RWPE1 (cell line): Measurements from ENCODE around the gene UBAP1.
"Not testable (repeated sequence)": the region's sequence is repeated elsewhere in the genome, so short reads cannot be mapped to it uniquely, and the experiment has no call there.

Experiments used
- CTCF ChIA-PET: fragments of 350-600 bp; sonication (Branson Sonifier 250); formaldehyde crosslinking; extraction: SDS; loops from one replicate; lab custom pipeline; 2021; lab: Yijun Ruan, JAX
- POLR2A ChIA-PET: fragments of 400-600 bp; formaldehyde crosslinking; extraction: SDS; loops from one replicate; lab custom pipeline; 2020; ENCODE audit warnings: antibody characterized with exemption; ENCODE audit not compliant: low non-redundant PET; lab: Yijun Ruan, JAX
- DNase-seq: peaks from one replicate; pipeline ENCODE4 v3.0.0; 2012; ENCODE audit warnings: low spot score
- H3K27ac ChIP-seq: fragments of 450-650 bp; 2 replicates; pipeline ENCODE4 v1.5.1; 2017
- TF ChIP-seq, protein P1 (sequence below): fragments of 450-650 bp; conservative IDR thresholded peaks from 2 replicates; pipeline ENCODE4 v1.5.1; 2017; ENCODE audit warnings: low read depth, mild to moderate bottlenecking

The UBAP1 gene

DNA sequence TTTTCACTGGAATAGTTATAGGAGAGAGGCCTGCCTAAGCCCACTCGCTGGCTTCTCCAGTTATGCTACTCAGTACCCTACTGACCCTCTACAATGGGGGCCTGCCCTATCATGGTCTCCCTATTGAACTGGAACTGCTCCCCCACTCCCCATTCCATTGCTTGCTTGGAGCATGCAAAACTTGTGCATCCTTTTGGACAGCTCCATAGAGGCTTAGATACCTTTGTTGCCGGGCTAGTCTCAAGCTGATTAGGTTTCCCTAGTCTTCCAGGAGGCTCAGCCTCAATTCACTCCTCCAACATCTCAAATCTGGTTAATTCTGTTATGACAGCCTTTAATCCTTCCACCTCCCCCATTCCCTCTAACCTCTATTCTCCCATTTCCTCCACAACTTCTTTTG is 110.3 kb downstream of the UBAP1 start:
- no peak overlapping the region for H3K27ac ChIP-seq
- CTCF ChIA-PET = no interaction called here
- POLR2A ChIA-PET = no interaction called here

DNA sequence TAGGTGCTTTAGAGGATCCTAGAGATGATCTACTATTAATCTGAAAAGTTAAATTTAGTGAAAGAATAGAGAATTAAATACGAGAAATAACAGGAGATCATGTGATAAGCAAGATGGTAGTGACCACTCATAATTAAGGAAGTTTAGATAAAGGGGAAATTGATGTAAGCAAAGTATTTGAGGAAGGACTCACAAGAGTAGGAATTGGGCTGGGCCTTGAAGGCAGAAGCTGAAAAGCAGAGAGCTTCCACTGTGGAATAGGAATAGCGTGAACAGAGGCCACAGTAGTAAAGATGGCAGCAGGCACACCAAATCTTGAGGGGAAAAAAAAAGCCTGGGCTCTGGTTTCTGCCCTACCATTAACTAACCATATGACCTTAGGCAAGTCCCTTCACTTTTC is 112.2 kb downstream of the UBAP1 start:
- no peak for DNase-seq
- TF ChIP-seq, protein P1, sequence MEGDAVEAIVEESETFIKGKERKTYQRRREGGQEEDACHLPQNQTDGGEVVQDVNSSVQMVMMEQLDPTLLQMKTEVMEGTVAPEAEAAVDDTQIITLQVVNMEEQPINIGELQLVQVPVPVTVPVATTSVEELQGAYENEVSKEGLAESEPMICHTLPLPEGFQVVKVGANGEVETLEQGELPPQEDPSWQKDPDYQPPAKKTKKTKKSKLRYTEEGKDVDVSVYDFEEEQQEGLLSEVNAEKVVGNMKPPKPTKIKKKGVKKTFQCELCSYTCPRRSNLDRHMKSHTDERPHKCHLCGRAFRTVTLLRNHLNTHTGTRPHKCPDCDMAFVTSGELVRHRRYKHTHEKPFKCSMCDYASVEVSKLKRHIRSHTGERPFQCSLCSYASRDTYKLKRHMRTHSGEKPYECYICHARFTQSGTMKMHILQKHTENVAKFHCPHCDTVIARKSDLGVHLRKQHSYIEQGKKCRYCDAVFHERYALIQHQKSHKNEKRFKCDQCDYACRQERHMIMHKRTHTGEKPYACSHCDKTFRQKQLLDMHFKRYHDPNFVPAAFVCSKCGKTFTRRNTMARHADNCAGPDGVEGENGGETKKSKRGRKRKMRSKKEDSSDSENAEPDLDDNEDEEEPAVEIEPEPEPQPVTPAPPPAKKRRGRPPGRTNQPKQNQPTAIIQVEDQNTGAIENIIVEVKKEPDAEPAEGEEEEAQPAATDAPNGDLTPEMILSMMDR = no peak
- CTCF ChIA-PET = interaction anchor here (1.0 kb wide), 1 partner anchor 13 kb away, joined by 6 read pairs; no protein-coding TSS in a partner anchor
- POLR2A ChIA-PET = no interaction called here
- H3K27ac ChIP-seq = no peak overlapping the region

More for the DNA sequence above, 110.3 kb downstream of the UBAP1 start:
- TF ChIP-seq, protein P1 = no peak
- DNase-seq = no peak

- TF ChIP-seq, protein P1 = no peak
- CTCF ChIA-PET = interaction anchor here (0.5 to 0.7 kb wide), 3 partner anchors 11 to 186 kb away, joined by 3 to 8 read pairs (median 4); no protein-coding TSS in a partner anchor
- POLR2A ChIA-PET = no interaction called here
These were observed 112.6 kb downstream of the UBAP1 start for GRCh38 chr9:34291423-34291822.

GRCh38 chr9:34292552-34292951 is 113.7 kb downstream of the UBAP1 start:
- ChIA-PET CTCF (interaction anchor here (0.7 kb wide), 1 partner anchor 17 kb away, joined by 5 read pairs; no protein-coding TSS in a partner anchor), POLR2A (no interaction called here)
- no peak overlapping the region for H3K27ac ChIP-seq
- TF ChIP-seq, protein P1 = no peak
- DNase-seq = no peak

More at GRCh38 chr9:34291423-34291822, 112.6 kb downstream of the UBAP1 start:
- DNase-seq = no peak
- no peak overlapping the region for H3K27ac ChIP-seq

GRCh38 chr9:34301064-34301463 is 122.2 kb downstream of the UBAP1 start:
- CTCF ChIA-PET = interaction anchor here (0.8 kb wide), 1 partner anchor 1602 kb away, joined by 9 read pairs; no protein-coding TSS in a partner anchor
- POLR2A ChIA-PET, DNase-seq, H3K27ac ChIP-seq: not testable (repeated sequence)
